ENCODE measurements around the gene ERI3. TPM values are rescaled to one million over a fixed set of nuclear protein-coding genes. Genes with fewer than 3 reads are reported as not detected.

The ERI3 gene
- total and polyA plus RNA-seq, 2 donors (not counting 3 experiments of a cell fraction or from before 2014, with no cell fraction given): 45.3 to 94.0 TPM

DNA sequence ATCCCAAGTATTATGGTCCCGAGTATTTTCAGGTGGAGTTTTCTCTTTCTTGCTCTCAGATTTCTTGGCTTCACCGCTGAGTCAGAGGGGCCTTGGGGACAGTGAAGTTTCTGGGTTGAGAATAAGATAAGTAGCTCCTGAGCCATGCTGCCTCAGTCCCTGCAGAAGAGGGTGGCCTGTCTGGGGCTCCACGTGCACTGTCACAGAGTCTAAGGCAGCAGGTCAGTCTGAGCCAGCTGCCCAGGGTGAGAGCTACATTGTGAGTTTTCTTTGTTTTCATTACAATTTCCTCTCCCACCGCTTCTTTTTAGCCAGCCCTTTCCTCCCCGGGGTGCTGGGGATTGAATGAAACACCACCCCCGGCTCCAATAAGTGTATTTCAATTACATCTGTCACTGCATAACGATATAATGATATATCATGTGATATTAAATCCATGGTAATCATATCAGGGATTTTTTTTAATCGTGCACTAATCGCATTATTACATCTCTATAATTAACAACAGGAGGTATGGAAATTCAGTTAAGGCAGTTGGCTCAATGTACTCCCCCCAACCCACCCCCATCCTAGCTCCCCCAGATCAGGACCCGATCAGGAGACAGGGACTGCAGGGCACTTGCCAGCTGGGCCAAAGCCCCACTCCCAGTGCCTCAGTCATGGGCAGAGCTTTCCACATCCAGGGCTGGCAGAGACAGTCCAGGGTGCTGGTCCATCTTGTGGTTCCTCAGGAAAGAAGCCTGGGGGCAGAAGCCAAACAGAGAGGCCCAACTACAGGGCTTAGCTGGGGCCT lies 98.1 kb downstream of the ERI3 start:
- Histone ChIP-seq H4K20me1 (replicated peaks; ENCODE audit: control insufficient read depth, extremely low read depth, insufficient read depth, low read length) (no peaks in the 10 kb centered on the region), H3K27me3 (ENCODE audit: control insufficient read depth in 2 of 2, insufficient read depth in 2 of 2, low read length in 2 of 2) (no peaks in the 10 kb centered on the region), H3K4me3 (replicated peaks in 1 of 3; ENCODE audit: insufficient read depth in 1 of 3, low read depth in 1 of 3, low read length in 3 of 3) (no peak overlapping the region), H3K4me1 (ENCODE audit: control insufficient read depth, extremely low read depth, insufficient read depth, low read length) (no peaks in the 10 kb centered on the region), H3K9ac (replicated peaks; ENCODE audit: extremely low read depth, insufficient read depth, low read length) (no peak overlapping the region), H3K36me3 (ENCODE audit: control insufficient read depth in 2 of 2, extremely low read depth in 1 of 2, insufficient read depth in 2 of 2, low read length in 2 of 2) (peaks cover 0 to 3% of the 10 kb centered on the region in 2 experiments), H3K27ac (ENCODE audit: insufficient read depth, low read depth, low read length) (no peak overlapping the region), H2AFZ (ENCODE audit: low read depth, low read length) (no peak overlapping the region), H3K79me2 (ENCODE audit: control insufficient read depth, insufficient read depth, low read length) (no peaks in the 10 kb centered on the region), H3K9me1 (replicated peaks; ENCODE audit: control insufficient read depth, extremely low read depth, insufficient read depth, low read length) (no peaks in the 10 kb centered on the region), H3K4me2 (ENCODE audit: insufficient read depth, low read length) (no peak overlapping the region), H3K9me3 (replicated peaks; ENCODE audit: control insufficient read depth, insufficient read depth, low read length) (no peaks in the 10 kb centered on the region)
- TF ChIP-seq POLR2A (IDR thresholded peaks at IDR 0.05; ENCODE audit: low read depth, low read length) (no peak), FOS (IDR thresholded peaks at IDR 0.05; ENCODE audit: borderline replicate concordance, insufficient read depth, low read length) (no peak), MYC (IDR thresholded peaks at IDR 0.05; ENCODE audit: low read depth, low read length) (no peak), GATA2 (IDR thresholded peaks at IDR 0.05; ENCODE audit: insufficient read depth, insufficient read length, low read depth, low read length) (no peak), EZH2 (IDR thresholded peaks at IDR 0.05; ENCODE audit: borderline replicate concordance, low read depth, low read length, severe bottlenecking) (no peak), POLR2AphosphoS5 (IDR thresholded peaks at IDR 0.05; ENCODE audit: insufficient read depth, low read depth, low read length) (no peak), JUN (IDR thresholded peaks at IDR 0.05; ENCODE audit: borderline replicate concordance, insufficient read depth, insufficient read length, low read depth) (no peak)
- TF ChIP-seq, protein P1, sequence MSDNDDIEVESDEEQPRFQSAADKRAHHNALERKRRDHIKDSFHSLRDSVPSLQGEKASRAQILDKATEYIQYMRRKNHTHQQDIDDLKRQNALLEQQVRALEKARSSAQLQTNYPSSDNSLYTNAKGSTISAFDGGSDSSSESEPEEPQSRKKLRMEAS (IDR thresholded peaks at IDR 0.05; ENCODE audit: insufficient read depth, insufficient read length): no peak
- TF ChIP-seq, protein P2, sequence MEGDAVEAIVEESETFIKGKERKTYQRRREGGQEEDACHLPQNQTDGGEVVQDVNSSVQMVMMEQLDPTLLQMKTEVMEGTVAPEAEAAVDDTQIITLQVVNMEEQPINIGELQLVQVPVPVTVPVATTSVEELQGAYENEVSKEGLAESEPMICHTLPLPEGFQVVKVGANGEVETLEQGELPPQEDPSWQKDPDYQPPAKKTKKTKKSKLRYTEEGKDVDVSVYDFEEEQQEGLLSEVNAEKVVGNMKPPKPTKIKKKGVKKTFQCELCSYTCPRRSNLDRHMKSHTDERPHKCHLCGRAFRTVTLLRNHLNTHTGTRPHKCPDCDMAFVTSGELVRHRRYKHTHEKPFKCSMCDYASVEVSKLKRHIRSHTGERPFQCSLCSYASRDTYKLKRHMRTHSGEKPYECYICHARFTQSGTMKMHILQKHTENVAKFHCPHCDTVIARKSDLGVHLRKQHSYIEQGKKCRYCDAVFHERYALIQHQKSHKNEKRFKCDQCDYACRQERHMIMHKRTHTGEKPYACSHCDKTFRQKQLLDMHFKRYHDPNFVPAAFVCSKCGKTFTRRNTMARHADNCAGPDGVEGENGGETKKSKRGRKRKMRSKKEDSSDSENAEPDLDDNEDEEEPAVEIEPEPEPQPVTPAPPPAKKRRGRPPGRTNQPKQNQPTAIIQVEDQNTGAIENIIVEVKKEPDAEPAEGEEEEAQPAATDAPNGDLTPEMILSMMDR (IDR thresholded peaks at IDR 0.05; ENCODE audit: extremely low read depth in 1 of 2, insufficient read depth in 1 of 2, low read depth in 1 of 2, low read length in 2 of 2): no peak
- ChIA-PET POLR2A (no interaction called here), CTCF (interaction anchor here (0.6 to 0.7 kb wide), 2 partner anchors 13 to 57 kb away, joined by 3 to 4 read pairs; no protein-coding TSS in a partner anchor)
- DNase-seq (ENCODE audit: low read depth, low spot score) (no peak), FAIRE-seq (no peak)
- intact Hi-C loops (cut with micrococcal nuclease): no loop called here
- no TSS peak for BruUV-seq (replicated peaks)
- dilution Hi-C loops (cut with MboI; ENCODE audit: extremely low pct_ligation_motif_present, low sequenced_read_pairs): no loop called here

Data from endothelial cell of umbilical vein (primary cell).